Measurements from ENCODE around the gene NEO1.

- no peak for TF ChIP-seq CTCF (IDR thresholded peaks at IDR 0.05; ENCODE audit: low read length)
- no peak for TF ChIP-seq EZH2 (optimal IDR thresholded peaks at IDR 0.05; ENCODE audit: low read depth, low read length)
Observed at GRCh38 chr15:73317651-73318462, 265.6 kb downstream of the NEO1 start.
